GM12874 (cell line): ENCODE results near the gene HAGH.

ENCODE experiments used
- TF ChIP-seq, protein P1 (sequence below): IDR thresholded peaks from 2 replicates; pipeline ENCODE4 v1.5.1; 2011; ENCODE audit warnings: low read depth, mild to moderate bottlenecking, control low read depth, low read length, moderate library complexity; ENCODE audit not compliant: insufficient read depth

HAGH gene

DNA sequence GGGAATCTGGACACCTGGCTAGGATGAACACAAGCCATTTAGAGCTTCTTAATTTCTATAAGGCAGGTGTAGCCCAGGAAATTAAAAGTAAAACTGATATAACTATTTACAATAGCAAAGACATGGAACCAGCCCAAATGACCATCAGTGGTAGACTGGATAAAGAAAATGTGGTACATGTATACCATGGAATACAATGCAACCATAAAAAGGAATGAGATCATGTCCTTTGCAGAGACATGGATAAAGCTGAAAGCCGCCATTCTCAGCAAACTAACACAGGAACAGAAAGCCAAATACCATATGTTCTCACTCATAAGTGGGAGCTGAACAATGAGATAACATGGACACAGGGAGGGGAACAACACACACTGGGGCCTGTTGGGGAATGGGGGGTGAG, 19.8 kb upstream of the HAGH start:
- TF ChIP-seq, protein P1, sequence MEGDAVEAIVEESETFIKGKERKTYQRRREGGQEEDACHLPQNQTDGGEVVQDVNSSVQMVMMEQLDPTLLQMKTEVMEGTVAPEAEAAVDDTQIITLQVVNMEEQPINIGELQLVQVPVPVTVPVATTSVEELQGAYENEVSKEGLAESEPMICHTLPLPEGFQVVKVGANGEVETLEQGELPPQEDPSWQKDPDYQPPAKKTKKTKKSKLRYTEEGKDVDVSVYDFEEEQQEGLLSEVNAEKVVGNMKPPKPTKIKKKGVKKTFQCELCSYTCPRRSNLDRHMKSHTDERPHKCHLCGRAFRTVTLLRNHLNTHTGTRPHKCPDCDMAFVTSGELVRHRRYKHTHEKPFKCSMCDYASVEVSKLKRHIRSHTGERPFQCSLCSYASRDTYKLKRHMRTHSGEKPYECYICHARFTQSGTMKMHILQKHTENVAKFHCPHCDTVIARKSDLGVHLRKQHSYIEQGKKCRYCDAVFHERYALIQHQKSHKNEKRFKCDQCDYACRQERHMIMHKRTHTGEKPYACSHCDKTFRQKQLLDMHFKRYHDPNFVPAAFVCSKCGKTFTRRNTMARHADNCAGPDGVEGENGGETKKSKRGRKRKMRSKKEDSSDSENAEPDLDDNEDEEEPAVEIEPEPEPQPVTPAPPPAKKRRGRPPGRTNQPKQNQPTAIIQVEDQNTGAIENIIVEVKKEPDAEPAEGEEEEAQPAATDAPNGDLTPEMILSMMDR: no peak

DNA sequence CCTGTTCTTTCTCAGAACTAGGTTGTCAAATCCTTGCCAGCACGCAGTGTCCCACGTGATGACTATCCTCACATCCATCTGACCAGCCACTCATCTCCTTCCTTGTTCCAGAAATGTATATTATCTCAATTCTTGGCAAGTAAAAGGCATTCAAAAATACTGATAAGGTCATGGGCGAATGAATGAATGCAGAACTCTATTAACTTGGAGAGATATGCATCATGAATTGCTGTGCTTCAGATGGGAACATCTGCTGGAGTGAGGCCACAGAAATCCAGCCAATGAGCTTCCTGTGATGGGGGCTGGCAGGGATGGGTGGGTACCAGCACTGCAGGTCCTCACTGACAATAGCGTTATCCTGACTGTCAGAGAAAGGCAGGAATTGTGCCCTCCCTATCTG, 19.4 kb upstream of the HAGH start:
- TF ChIP-seq, protein P1: no peak

DNA sequence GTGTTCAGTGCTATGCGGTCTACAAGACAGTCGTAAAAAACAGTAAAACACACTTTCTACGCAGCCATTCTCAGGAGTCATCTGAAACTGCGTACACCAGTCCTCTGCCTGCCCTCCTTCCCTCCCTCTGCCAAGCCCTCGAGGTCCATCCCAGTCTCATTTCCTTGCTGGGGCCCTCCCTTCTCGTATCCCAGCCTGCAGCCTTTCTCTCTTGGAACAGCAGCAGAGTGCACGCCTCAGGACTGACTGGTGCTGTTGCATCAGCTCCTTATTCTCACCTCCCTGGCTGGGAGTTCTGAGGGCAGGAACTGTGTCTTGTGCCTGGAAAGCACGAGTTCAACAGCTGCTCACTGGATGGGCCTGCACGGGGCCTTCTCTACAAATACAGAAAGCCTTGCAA, 12.9 kb upstream of the HAGH start:
- TF ChIP-seq, protein P1: no peak

DNA sequence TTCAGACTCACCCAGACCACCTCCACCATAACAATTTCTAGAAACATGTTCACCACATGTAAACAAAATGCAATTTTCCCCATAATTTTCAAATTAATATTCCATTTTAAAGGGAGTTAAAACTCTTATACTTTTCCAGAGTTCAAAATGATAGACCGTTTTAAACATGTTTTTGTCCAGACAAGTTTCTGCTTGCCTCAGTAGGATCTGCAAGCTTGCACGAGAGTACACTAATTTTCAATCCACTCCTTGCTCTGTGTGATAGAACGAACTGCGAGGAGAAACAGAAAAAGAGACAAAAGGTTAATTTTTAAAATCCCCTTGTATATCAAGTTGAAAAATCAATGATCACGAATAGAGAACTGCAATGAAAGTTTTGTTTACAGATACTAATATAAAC, 7.5 kb upstream of the HAGH start:
- TF ChIP-seq, protein P1: no peak

DNA sequence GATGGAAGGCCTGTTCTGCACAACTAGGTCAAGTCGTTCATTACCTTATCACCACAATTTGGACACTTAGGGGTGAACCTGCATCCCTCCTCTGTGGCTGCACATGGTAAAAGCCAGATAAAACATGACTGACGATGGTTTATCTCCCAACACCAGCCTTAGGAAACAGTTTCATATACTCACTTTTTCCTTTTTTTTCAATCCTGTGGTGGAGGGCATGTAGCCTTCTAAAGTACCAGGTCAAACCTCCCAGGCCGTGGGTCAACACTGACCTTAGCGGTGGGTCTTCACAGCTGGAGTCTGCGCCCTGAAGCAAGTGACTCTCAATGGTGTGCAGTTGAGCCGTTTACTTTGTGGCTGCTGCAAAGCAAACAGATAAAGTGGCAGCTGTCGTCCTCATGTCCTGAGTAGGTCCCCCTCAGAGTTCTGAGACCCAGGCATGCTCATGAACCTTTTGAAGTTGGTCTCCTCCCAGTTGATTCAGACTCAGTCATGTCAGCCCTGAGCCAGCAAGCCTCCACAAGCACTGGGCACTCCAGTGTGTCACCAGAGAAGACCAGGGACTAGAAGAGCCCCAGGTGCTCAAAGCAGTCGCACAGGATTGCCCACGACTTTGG, 6.3 kb upstream of the HAGH start:
- TF ChIP-seq, protein P1: no peak

DNA sequence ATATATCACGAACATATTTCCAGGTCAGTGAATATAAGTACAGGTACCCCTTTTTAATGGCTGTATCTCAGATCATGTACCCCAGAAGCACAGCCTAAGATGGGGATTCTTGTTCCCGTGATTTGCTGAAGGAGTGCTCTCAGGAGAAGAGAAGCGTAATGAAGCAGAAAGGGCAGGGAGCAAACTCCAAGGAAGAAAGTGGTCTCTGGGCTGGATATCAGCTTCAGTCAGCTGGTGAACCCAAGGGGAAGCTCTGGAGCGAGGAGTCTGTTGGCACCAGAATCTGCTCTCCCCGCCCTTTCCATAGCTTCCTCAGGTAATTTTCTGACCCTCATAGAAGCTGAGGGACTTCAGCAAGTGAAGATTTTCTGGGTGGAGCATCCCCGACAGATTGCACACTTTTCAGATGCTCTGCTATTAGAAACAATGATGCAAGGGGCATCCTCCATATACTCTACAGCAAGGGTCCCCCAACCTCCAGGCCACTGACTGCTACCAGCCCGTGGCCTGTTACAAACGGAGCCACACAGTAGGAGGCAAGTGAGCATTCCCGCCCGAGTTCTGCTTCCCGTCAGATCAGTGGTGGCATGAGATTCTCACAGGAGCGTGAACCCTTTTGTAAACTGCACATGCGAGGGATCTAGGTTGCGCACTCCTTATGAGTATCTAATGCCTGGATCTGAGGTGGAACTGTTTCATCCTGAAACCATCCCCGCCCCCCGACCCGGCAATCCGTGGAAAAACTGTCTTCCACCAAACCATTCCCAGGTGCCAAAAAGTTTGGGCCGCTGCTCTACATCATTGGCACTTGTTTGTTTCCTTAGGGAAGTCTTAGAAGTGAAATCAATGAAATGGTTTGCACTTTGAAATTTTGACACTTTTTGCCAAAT, 4.8 kb upstream of the HAGH start:
- TF ChIP-seq, protein P1: no peak

DNA sequence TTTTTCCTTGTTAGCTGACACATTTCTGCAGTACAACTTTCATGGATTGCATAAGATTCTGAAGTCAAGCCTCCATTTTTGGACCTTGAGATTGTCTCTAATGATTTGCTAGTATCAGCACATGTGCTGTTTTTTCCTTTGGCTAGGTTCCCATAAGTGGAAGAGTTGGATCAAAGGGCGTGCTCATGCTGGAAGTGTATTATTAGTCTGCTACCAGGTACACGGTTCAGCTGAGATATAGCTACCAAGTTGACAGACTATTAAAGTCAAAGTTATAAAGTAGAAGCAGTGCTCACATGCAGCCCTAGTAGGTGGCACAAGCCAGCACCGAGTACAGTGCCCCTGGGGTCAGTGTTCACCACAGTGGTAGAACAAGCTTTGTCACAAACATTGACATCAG, 3.6 kb upstream of the HAGH start:
- TF ChIP-seq, protein P1: no peak
